ENCODE results near the gene OAS2. TPM values are rescaled to one million over a fixed set of nuclear protein-coding genes. Genes with fewer than 3 reads are reported as not detected.
A peak's percentile ranks its signal among the peaks of the same experiment; 100 is the strongest.

OAS2 gene
- total and polyA plus RNA-seq, 9 of the 15 experiments (the other 6 are each of a cell fraction or from before 2014, with no cell fraction given) = 0.13 to 0.85 TPM; not detected in 7

DNA sequence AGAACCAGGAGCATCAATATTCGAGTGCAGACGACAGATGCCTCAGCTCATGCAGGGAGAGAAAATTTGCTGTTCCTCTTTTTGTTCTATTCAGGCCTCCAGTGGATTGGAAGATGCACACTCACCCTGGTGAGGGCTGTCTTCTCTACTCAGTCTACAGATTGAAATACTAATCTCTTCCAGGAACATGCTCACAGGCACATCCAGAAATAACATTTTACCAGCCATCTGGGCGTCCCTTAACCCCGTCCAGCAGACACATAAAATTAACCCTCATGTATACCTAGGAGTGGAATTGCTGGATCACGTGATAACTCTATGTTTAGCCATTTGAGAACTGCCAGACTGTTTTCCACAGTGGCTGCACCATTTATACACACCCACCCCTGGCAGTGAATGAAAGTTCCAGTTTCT lies 4.5 kb upstream of the OAS2 start:
- H3K4me1 ChIP-seq (replicated peaks in 1 of 2; ENCODE audit: control insufficient read depth in 2 of 2, insufficient read depth in 2 of 2, low read length in 2 of 2) = no peaks in the 10 kb centered on the region; a peak in 1 of 5 replicates
- H3K36me3 ChIP-seq (ENCODE audit: control insufficient read depth, insufficient read depth, low read length) = no peaks in the 10 kb centered on the region
- H3K79me2 ChIP-seq (ENCODE audit: control insufficient read depth, insufficient read depth, low read length) = no peaks in the 10 kb centered on the region
- H3K4me2 ChIP-seq (ENCODE audit: insufficient read depth, low read length) = no peak overlapping the region
- H3K4me3 ChIP-seq = no peak overlapping the region
- BruUV-seq (replicated peaks) = no TSS peak
- POLR2A ChIA-PET = no interaction called here
- H3K9me1 ChIP-seq (ENCODE audit: control insufficient read depth, insufficient read depth, low read length) = peaks cover 2% of the 10 kb centered on the region
- in situ Hi-C loops (cut with MboI) = no loop called here
- FAIRE-seq = no peak
- intact Hi-C loops (cut with micrococcal nuclease) = no loop called here
- no peak for DNase-seq (ENCODE audit: extremely low read depth in 1 of 4, low spot score in 3 of 4)
- H3K9me3 ChIP-seq (replicated peaks; ENCODE audit: control insufficient read depth, insufficient read depth, low read depth, low read length) = no peaks in the 10 kb centered on the region
- no peak for ATAC-seq
- TF ChIP-seq NRF1 (conservative IDR thresholded peaks at IDR 0.05 in 1 of 2, IDR thresholded peaks at IDR 0.05 in 1 of 2) (no peak), U2AF2 (optimal IDR thresholded peaks at IDR 0.05; ENCODE audit: low read depth, low read length) (no peak), RFX7 (CRISPR knock-in tag; IDR thresholded peaks at IDR 0.05) (no peak), ZC3H8 (IDR thresholded peaks at IDR 0.05) (no peak), BRD4 (IDR thresholded peaks at IDR 0.05) (no peak), SPI1 (IDR thresholded peaks at IDR 0.05; ENCODE audit: borderline replicate concordance, low read depth, low read length) (peak; percentile 72), RAD51 (IDR thresholded peaks at IDR 0.05; ENCODE audit: borderline replicate concordance, low read depth) (peak; percentile 57; the same call in 1 of the 2 replicates), ZNF175 (CRISPR knock-in tag; IDR thresholded peaks at IDR 0.05; ENCODE audit: low read depth) (no peak)
- TF ChIP-seq, protein P1, sequence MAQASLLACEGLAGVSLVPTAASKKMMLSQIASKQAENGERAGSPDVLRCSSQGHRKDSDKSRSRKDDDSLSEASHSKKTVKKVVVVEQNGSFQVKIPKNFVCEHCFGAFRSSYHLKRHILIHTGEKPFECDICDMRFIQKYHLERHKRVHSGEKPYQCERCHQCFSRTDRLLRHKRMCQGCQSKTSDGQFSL (CRISPR knock-in tag; IDR thresholded peaks at IDR 0.05) = no peak
- TF ChIP-seq, protein P1 (tag; IDR thresholded peaks at IDR 0.05) = no peak
- TF ChIP-seq, protein P2, sequence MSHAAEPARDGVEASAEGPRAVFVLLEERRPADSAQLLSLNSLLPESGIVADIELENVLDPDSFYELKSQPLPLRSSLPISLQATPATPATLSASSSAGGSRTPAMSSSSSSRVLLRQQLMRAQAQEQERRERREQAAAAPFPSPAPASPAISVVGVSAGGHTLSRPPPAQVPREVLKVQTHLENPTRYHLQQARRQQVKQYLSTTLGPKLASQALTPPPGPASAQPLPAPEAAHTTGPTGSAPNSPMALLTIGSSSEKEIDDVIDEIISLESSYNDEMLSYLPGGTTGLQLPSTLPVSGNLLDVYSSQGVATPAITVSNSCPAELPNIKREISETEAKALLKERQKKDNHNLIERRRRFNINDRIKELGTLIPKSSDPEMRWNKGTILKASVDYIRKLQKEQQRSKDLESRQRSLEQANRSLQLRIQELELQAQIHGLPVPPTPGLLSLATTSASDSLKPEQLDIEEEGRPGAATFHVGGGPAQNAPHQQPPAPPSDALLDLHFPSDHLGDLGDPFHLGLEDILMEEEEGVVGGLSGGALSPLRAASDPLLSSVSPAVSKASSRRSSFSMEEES (CRISPR knock-in tag; IDR thresholded peaks at IDR 0.05) = peak; percentile 90
- CTCF ChIA-PET (ENCODE audit: low intra/inter-chr PET ratio) = no interaction called here
- no peak overlapping the region for H3K9ac ChIP-seq (ENCODE audit: insufficient read depth in 1 of 2, low read depth in 2 of 2, low read length in 2 of 2)
- 0 out of 2 replicates have a peak, but pooled peaks cover 3% of the 10 kb centered on the region for H4K20me1 ChIP-seq (replicated peaks; ENCODE audit: control insufficient read depth, insufficient read depth, low read length)
- H2AFZ ChIP-seq (ENCODE audit: low read depth, low read length) = no peak overlapping the region
- WGBS (ENCODE audit: insufficient coverage, low coverage, missing lambda C conversion rate) = 0% methylated on average over 5 of the region's 5 CpGs
- peaks cover 1 to 41% of the 10 kb centered on the region in 2 experiments; a peak in 3 of 5 replicates for H3K27me3 ChIP-seq (ENCODE audit: control insufficient read depth in 2 of 2, insufficient read depth in 2 of 2, low read length in 2 of 2)
- H3K27ac ChIP-seq (ENCODE audit: extremely low read depth, low read depth, low read length) = no peak overlapping the region
